ENCODE measurements around the gene VPS35. TPM values are rescaled to one million over a fixed set of nuclear protein-coding genes. Genes with fewer than 3 reads are reported as not detected.

Gene VPS35
- total and polyA plus RNA-seq, 8 donors: 17.9 to 159 (median 44.9) TPM

GRCh38 chr16:46673320-46674013 lies 15.5 kb downstream of the VPS35 start:
- no peak overlapping the region for H3K4me3 ChIP-seq
- TF ChIP-seq POLR2AphosphoS5 (IDR thresholded peaks at IDR 0.05) (no peak), POLR2A (IDR thresholded peaks at IDR 0.05) (no peak), EP300 (IDR thresholded peaks at IDR 0.05) (no peak), CTCF (IDR thresholded peaks at IDR 0.05) (peak in 5 of 7 experiments; percentile 65 to 82 (median 68))
- intact Hi-C loops (cut with DNase I; ENCODE audit: low total_unique reads): no loop called here
- H3K9me3 ChIP-seq: no peaks in the 10 kb centered on the region
- 55 to 67% (median 62%) methylated on average over 6 of the region's 6 CpGs for WGBS, 5 donors
- peak; percentile 59 to 85 for DNase-seq
- H3K27ac ChIP-seq: no peak overlapping the region
- H3K36me3 ChIP-seq: peaks cover 31 to 99% (median 98%) of the 10 kb centered on the region in 4 donors
- H3K4me1 ChIP-seq: no peaks in the 10 kb centered on the region
- no peaks in the 10 kb centered on the region for H3K27me3 ChIP-seq

- no peaks in the 10 kb centered on the region for H3K4me1 ChIP-seq
- no peaks in the 10 kb centered on the region for H3K9me3 ChIP-seq
- 65 to 70% (median 68%) methylated on average over 4 of the region's 4 CpGs for WGBS, 5 donors
- TF ChIP-seq CTCF (IDR thresholded peaks at IDR 0.05): no peak
- TF ChIP-seq POLR2A (IDR thresholded peaks at IDR 0.05): no peak
- no peak for TF ChIP-seq POLR2AphosphoS5 (IDR thresholded peaks at IDR 0.05)
- no peak for TF ChIP-seq EP300 (IDR thresholded peaks at IDR 0.05)
- no peak for DNase-seq
- no peak overlapping the region for H3K27ac ChIP-seq
- peaks cover 67 to 98% (median 95%) of the 10 kb centered on the region in 4 donors for H3K36me3 ChIP-seq
- no peaks in the 10 kb centered on the region for H3K27me3 ChIP-seq
- H3K4me3 ChIP-seq: no peak overlapping the region
- intact Hi-C loops (cut with DNase I; ENCODE audit: low total_unique reads): no loop called here
Measured at GRCh38 chr16:46662123-46662522, 26.9 kb downstream of the VPS35 start.

- no peak overlapping the region for H3K4me3 ChIP-seq
- no peak overlapping the region for H3K27ac ChIP-seq
- peaks cover 48 to 73% (median 65%) of the 10 kb centered on the region in 4 donors for H3K36me3 ChIP-seq
- no peaks in the 10 kb centered on the region for H3K9me3 ChIP-seq
- DNase-seq: peak in 1 of 2 donors; percentile 34
- no peaks in the 10 kb centered on the region for H3K27me3 ChIP-seq
- H3K4me1 ChIP-seq: no peaks in the 10 kb centered on the region
- intact Hi-C loops (cut with DNase I; ENCODE audit: low total_unique reads): no loop called here
- TF ChIP-seq POLR2A (IDR thresholded peaks at IDR 0.05) (no peak), CTCF (IDR thresholded peaks at IDR 0.05) (no peak), EP300 (IDR thresholded peaks at IDR 0.05) (no peak), POLR2AphosphoS5 (IDR thresholded peaks at IDR 0.05) (no peak)
- WGBS, 5 donors: 25 to 66% (median 62%) methylated on average over 1 of the region's 1 CpG
Measured at GRCh38 chr16:46658925-46659324, 30.1 kb downstream of the VPS35 start.

- H3K9me3 ChIP-seq: no peaks in the 10 kb centered on the region
- no peaks in the 10 kb centered on the region for H3K36me3 ChIP-seq
- no peaks in the 10 kb centered on the region for H3K27me3 ChIP-seq
- no peaks in the 10 kb centered on the region for H3K4me1 ChIP-seq
- no peak for DNase-seq
- H3K4me3 ChIP-seq: no peak overlapping the region
- TF ChIP-seq POLR2A (IDR thresholded peaks at IDR 0.05): no peak
- no peak for TF ChIP-seq POLR2AphosphoS5 (IDR thresholded peaks at IDR 0.05)
- no peak for TF ChIP-seq CTCF (IDR thresholded peaks at IDR 0.05)
- no peak for TF ChIP-seq EP300 (IDR thresholded peaks at IDR 0.05)
- H3K27ac ChIP-seq: no peak overlapping the region
- intact Hi-C loops (cut with DNase I; ENCODE audit: low total_unique reads): no loop called here
- WGBS, 5 donors: 78 to 91% (median 90%) methylated on average over 3 of the region's 3 CpGs
Measured at GRCh38 chr16:46651305-46651704, 37.7 kb downstream of the VPS35 start.
